ENCODE data around the gene TSKU.

The TSKU gene, protein sequence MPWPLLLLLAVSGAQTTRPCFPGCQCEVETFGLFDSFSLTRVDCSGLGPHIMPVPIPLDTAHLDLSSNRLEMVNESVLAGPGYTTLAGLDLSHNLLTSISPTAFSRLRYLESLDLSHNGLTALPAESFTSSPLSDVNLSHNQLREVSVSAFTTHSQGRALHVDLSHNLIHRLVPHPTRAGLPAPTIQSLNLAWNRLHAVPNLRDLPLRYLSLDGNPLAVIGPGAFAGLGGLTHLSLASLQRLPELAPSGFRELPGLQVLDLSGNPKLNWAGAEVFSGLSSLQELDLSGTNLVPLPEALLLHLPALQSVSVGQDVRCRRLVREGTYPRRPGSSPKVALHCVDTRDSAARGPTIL

DNA sequence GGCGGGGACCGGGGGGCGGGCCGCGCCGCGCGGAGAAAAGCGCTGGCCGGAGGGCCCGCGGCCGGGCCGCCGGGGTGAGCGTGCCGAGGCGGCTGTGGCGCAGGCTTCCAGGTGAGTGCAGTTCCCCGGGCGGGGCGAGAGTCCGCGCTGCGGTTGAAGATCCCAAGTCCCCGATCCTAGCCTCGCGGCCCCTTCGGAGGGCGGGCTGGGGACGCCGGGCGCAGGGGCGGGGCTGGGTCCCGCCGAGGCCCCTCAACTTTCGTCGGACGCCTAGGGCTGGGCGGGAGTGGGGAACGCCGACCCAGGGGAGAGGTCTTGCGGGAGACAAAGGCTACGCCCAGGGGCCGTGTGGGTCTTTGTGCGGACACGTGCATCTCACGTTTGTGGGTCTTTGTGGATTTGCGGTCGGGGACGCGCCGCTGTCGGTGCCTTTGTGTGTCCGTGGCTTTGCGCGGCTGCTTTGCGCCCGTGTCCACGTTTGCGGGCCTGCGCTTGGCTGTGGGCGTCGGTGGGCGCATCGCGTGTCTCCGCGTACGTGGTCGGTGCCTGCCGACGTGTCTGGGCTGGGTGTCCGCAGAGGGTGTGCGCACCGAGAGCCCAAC, at the start of gene TSKU:
TSKU (plus strand) TSS at position 63 of the 602 bp plus-strand sequence. CDS start 12,261 bp downstream, outside the sequence.
- peak; percentile 31 for DNase-seq

DNA sequence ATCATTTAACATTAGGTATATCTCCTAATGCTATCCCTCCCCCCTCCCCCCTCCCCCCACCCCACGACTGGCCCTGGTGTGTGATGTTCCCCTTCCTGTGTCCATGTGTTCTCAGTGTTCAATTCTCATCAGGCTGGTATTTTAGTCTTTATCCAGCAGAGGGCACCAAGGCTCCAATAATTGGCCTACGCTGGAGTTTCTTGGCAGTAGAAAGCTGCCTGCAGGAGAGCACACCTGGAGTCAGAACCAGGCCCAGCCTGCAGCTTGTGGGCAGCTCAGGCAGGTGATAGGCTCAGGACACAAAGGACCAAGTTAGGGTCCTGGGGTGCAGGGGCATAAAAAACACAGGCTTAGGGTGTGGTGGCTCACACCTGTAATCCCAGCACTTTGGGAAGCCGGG, 49.2 kb upstream of the TSKU start:
- DNase-seq, result peak; percentile 78

DNA sequence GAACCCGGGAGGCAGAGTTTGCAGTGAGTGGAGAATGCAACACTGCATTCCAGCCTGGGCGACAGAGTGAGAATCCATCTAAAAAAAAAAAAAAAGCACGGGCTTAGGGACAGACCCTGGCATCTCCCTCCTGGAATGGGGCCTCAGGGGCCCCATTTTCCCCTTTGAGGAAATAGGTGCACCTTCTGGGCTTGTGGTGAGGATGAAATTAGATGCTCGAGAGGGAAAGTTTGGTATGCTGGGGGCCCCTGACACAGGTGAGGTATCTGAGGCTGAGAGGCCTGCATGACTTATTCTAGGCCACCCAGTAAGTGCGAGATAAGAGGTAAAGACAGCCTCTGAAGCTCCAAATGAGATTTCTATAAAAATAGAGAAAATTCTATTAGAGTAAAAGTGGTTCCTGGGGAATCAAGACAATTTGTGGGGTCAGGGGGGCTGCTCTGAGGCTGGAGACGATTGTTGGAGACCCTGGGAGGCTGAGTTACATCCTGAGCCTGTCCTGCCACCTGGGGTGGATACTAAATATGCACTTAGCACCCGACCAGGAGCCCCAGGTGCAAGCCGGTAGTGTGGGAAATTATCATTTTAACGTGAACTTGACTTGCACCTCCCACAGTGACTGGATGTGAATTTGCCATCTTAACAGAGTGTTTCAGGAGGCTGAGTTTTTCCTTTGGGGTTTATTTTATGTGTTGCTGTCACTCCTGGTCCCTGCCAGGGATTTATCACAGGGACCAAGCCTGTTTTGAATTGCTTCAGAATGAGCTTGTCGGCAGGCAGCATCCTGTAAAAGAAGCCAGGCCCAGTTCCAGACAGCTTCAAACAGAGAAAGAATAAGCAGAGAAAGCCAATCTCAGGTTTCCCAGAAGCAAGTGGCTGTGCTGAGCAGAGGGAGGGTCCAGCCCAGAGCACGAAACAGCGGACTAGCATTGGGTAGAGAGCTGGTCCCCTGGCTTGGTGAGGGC, 48.4 kb upstream of the TSKU start:
- no peak for DNase-seq

DNA sequence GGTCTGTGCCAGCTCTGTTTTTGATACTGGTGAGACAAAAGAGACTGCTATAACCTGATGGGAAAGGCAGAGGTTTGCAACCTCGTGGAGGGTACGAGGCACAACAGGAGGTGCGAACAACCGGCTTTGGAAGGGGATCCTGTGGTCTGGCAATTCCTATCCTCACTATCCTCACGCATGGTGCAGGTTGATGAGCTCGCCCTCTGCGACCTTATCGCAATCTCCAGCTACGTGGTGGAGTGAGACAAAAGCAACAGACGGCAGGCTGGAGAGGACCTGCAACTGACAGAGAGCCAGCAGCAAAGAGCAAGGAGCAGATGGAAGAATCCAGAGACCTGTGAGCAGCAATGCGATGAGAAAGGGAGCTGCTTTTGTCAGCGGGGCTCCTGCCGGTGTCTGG, 47.3 kb upstream of the TSKU start:
- DNase-seq, result no peak

DNA sequence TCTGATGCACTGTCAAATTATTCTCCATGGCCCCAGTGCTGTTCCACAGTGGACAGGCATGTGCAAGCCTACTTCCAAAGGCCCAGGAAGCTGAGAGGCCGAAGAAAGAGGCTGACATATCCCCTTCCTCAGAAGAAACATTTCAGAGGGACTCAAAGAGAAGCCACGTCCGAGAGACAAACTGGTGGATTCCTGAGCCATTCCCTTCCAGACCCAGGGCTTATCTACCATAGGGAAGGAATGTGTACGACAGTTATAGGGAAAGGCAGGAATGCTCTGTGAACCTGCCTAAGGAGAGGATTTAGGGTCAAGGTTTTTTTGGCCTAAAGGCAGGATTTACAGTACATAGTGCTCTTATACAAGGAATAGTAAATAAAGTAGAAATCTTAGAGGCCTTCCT, 46.9 kb upstream of the TSKU start:
- no peak for DNase-seq

DNA sequence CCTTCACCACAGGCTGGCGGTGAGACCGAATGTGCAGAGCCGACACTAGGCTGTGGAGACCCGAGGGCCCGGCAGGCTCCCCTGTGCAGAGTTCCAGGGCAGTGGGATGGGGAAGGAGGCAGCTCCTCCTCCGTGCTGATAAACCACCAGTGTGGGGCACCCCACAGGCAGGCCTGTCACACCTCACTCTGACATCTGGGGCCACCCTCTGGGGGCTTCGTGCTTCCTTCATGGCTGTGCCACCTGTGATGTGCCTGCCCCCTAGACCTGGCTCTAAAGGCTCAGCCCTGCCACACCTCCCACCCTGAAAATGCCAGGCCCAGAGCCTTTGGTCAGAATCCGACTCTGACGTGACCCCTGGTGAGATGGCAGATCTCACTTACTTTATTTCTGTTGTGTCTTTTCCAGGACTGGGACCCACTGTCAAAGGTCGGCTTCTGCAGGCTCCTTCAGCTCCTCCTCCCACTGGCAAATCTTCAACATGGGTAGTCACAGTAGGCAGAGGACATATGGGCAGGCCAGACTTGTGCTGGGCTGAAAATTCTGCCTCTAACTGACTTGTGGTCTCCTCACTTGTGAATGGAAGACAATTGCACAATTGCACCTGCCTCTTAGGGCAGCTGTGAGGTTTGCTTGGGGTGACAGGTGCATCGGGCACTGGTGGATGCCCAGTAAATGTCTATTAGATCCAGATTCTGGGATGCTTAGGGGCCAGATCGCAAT, 46.2 kb upstream of the TSKU start:
- DNase-seq, result peak; percentile 15

DNA sequence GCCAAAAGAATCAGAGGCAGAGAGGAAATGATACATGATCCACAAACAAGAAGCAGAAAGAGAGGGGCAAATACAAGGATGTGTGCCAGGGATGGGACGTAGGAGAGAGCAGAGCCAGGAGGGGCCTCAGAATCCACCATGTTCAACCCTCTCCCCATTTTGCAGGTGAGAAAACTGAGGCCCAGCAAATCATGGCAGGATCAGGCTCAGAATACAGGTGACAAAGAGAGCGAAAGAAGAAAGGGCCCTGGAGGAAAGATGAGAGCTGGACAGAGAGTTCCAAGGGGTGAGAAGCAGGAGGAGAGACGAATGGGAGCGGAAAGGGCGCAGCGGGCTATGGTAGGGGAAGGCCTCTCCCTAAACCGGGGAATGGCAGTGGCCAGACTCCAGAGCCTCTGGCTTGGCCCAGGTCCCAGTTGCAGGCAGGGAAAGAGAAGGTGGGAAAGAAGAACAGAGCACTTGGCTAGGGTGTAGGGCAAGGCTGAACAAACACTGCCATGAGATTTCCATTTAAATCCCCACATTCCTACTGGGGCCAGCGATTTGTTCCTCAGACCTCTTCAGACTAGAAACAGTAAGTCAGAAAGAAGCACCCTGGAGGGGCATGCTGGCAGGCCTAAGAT, 44.4 kb upstream of the TSKU start:
- no peak for DNase-seq

DNA sequence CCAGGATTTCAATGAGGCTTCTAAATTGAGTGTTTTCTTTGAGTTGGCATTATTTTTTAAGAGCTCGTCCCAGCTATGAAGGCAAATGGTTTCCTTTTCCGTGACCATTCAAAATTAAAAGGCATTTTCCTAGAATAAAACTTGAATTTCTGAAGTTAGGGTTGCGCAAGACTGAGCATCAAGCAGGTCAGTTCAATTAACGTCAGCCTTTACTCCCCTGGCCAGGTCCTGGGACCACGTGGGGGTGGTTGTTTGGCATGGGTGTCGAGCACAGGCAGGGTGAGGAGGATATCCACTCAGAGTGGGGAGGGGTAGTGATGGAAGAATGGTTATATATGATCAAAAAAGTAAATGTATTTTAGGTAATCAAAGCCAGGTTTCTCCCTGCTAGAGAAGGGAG, 43.4 kb upstream of the TSKU start:
- no peak for DNase-seq

DNA sequence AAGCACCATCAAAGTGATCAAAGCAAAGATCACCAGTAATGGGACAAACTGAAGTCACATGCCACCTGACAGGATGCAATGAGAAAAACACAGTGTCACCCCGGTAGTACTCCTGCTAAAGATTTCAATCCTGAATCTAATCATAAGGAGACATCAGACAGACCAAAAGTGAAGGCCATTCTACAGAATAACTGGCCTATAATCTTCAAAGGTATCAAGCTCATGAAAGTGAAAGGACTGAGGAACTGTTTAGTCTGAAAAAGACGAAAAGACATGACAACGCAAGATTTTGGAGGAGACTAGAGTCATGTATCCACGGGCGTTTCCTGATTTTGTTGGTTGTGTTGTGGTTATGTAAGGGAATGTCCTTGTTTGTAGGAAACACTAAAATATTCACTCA, 42.4 kb upstream of the TSKU start:
- no peak for DNase-seq

DNA sequence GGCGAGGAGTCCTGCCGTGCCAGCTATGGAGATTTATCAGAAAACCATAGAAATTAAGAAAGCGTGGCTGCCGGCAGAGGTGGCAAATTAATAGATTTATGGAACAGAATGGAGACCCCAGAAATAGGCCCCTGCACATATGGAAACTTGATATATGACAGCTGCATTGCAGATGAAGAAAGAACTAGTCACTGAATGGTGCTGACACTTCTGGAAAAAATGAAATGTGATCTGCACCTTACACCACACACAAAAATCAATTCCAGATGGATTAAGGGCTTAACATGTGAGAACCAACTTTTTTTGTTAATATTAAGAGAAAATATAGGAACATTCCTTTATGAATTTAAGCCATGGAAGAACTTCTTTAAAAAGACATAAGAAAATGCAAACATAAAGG, 40.3 kb upstream of the TSKU start:
- DNase-seq, result no peak

DNA sequence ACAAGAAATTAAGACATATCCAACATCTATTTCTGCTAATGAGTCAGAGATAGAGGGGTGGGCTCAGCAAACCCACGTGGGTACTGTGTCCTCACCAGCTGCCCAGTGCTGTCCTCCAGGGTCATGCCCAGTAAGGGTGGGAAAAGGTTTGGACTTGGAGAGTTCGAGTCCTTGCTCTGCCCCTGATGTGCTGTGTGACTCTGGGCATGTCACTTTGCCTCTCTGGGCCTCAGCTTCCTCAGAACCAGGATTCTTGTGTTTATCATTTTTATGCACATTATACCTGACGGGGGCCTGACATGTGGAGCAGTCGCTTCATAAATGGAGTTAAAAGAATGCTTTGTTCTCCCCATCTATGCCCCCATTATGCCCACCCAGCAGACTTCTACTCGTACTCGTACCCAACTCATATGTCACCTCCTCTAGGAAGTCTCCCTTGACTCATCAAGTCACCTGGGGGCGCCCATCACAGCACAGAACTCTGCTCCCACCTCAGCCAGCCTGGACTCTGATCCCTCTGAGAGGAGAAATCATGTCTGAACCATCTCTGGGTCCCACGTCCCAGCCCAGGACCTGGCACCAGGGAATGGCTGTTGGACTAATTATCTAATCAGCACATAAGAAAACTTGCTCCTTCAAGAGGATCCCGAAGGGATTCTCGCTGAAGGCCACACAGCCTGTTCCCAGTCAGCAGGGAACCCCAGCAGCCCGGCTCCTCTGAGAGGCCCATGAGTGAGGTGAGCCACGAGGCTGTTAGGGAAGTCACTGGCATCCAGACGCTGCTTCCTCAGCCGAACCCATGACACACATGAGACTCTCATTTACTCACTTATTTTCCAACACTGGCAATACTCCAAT, 38.7 kb upstream of the TSKU start:
- no peak for DNase-seq

DNA sequence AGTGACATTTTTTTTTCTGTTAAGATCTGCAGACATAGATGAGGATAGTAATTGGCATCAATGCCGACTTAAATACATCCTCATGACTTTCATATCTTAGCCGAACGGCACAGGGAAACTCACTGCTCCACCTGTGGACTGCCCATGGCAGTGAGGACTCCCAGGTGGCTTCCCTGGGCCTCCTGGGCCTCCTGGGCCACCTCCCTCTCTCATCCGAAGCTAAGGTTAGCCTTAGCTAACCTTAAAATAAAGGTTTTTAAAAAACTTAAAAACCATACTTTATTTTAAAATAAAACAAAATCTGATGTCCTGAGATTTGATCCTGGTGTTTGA, 38.1 kb upstream of the TSKU start:
- no peak for DNase-seq

DNA sequence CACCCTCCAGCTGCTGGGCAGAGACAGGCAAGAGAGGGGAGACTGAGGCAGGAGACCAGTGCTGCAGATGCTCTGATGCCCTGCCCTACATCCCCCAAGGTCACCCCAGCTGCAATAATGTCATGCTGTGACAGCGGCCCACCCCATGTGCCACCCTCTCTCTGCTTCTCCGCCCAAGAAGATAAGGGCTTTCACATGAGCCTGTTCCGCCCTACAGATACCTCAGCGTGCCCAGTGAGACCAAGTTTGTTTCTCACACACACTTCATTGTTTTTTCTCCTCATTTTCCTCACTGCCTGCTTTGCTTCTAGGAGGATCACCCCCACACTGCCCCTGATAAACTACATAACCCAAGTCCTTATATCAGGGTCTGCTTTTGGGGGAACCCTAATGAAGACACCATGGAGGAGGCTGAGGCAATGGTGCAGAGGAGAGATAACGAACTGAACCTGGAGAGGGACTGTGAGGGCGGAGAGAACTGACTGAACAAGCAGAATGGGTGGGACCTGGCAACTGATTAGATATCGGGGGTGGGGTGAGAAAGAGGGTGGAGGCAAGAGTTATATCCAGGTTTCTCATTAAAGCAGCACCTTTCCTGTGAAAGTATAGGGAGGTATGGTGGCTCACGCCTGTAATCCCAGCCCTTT, 37.5 kb upstream of the TSKU start:
- DNase-seq, result no peak

DNA sequence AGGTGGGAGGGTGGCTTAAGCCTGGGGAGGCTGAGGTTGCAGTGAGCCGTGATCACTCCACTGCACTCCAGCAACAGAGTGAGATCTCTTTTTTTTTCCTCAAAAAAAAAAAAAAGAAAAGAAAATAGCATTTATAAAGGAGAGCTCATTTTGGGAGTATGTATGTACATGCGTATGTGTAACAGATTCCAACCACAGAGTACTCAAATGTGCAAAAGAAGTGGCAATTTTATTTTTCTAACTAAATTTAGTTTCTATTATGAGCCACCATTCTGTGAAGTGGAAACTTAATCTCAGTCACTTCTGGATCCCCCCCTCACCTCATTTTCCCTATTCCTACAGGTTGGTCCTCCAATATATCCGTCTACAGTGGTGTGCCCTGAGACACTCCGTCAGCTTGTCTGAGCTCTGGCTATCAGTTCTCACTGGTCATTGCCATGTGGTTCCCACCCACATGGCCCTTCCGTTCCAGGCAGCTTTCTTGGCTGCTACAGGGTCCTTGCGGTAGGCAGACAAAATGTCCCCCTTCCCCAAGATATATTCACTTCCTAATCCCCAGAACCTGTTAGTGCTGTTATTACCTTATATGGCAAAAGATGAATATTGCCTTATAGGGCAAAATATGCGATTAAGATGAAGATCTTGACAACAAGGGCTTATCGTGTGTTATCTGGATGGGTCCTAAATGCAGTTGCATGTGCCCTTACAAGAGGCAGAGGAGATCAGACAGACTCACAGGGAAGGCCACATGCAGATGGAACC, 35.8 kb upstream of the TSKU start:
- no peak for DNase-seq

DNA sequence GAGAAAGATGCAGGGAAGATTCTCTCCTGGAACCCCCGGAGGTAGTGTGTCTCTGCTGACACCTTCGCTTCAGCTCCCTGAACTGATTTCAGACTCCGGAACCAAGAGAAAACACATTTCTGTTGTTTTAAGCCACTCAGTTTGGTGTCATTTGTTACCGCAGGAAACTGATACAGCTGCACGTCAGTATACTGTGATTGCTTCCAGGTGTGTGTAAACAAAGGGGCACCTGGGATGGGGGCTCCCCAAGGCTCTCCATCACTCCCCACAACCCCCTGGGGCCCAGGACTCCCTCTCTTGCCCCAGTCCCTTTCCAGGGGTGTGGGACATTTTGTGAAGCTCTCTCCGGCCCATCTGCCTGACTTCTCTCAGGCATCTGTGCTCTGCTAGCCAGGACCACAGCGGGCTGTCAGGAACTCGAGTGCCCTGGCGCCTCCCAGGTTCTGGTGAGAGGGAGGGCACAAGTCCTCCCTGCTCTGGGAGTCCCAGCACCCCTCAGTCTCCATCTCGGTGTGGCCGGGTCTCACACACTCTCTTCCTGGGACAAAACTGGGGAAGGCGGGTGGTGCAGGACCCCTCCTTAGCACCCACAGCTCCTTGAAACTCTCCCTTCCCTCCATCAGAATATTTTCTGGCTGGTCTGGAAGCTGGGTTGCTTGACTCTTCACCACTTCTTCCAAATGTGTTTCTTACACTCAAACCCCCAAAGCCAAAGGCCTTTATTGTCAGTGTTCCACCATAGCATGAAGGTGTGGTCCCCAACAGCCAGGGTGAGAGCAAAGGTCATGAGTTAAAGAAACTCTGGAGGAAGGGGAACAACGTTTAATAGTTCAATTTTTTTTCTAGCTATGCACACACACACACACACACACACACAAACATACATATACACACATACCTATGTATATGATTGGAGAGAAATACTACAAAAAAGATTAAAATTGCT, 35.0 kb upstream of the TSKU start:
- DNase-seq, result no peak

DNA sequence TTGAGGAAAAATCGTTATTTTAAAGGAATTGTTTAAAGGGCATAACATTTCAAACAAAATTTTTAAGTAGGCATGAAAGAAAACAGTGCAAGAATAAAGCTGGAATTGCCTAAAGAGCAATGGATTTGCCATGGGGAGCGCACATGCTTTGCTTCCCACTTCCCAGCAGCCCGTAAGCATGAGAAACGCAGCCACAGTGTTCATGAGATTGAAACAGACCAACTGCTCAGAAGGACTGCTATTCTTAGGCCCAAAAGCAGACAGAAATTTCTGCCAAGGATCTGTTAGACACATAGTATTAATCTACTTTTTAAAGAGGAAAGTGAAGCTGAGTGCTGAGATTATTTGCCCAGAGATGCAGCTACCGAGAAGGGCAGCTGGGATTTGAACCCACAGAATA, 34.2 kb upstream of the TSKU start:
- DNase-seq, result no peak

DNA sequence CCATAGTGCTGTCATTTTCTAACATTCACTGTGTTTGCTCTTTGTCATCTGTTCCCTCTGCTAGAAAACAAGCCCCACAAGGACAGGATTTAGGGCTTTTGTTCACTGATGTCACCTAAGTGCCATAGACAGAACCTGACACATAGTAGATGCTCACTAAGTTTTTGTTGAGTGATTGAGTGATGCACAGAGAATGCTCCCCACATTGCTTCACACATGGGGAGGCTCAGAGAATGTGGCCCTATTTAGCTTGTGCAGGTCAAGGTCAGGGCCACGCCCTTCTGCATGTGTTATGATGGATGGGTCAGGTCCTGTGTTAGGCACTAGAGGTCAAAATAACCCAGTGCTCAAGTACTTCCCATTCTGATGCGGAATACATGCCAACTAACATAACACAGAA, 33.1 kb upstream of the TSKU start:
- DNase-seq, result no peak

DNA sequence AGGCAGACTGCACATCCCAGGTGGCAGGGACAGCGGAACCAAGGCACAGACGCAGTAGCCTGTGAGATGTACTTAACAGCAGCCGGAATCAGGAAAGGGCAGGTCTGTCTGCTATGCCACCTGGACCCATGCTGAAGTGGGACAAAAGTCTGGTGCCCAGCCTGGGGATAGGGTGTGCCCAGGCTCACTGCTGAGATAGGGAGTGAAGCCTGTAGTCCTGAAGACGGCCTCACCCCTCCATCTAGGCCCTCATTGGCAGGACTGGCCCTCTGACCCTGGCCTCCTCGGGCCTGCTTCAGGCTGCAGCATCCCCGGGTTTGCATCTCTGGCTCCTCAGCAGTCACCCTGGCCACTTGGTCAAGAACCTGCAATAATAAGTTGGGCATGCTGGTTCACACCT, 32.4 kb upstream of the TSKU start:
- no peak for DNase-seq
